Measurements from ENCODE around the gene RRP8. TPM values are rescaled to one million over a fixed set of nuclear protein-coding genes. Genes with fewer than 3 reads are reported as not detected.

RRP8 gene
- total RNA-seq, 2 experiments from 2014 or later = 39.6 to 43.1 TPM

DNA sequence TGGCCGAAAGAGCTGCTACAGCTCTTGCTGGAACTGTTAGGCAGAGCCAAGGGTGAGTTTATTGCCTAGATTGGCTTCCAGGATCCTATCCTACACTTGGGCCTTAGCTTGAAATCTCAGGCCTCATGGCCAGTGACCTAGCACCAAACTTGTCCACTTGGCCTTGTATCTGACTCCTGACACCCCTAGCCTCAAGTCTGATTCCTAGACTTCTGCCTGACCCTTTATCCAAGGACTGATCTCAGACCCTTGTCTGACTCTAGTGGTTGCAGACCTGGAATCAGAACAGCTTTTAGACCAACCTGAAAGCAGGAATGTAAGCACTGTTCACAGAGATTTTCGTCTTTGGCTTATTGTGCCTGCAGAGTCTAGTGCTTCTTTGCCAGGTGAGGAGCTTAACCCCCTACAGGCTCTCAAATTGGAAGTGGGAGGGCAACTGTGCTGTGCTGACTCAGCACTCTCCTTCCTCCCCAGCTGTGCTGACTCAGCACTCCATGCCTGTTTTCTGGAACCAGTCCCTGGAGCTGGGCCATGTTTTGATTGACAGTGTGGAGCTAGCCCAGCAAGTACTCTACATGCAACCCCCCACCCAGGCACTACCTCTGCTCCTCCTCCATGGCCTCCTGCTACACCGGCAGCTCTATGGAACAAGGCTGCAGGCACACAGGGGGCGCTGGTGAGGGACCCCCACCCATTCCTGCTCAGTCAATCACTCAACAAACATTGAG lies 35.1 kb downstream of the RRP8 start:
- POLR2A ChIA-PET = no interaction called here
- Mint-ChIP-seq H3K27ac (no peak overlapping the region), H3K4me1 (ENCODE audit: low read depth) (no peaks in the 10 kb centered on the region), H3K27me3 (no peaks in the 10 kb centered on the region), H3K9me3 (no peaks in the 10 kb centered on the region), H3K4me3 (no peak overlapping the region), H3K36me3 (ENCODE audit: low read depth) (peaks cover 21% of the 10 kb centered on the region)
- intact Hi-C loops (cut with micrococcal nuclease) = no loop called here
- CTCF ChIA-PET = interaction anchor here (1.0 to 1.4 kb wide), 2 partner anchors 37 to 138 kb away, joined by 3 to 4 read pairs; no protein-coding TSS in a partner anchor
- ATAC-seq (no peak), DNase-seq (no peak)
- no peak for TF ChIP-seq CTCF (IDR thresholded peaks at IDR 0.05)

- H3K27ac Mint-ChIP-seq = no peak overlapping the region
- peaks cover 12% of the 10 kb centered on the region for H3K36me3 Mint-ChIP-seq (ENCODE audit: low read depth)
- intact Hi-C loops (cut with micrococcal nuclease) = no loop called here
- ATAC-seq (no peak), DNase-seq (no peak)
- CTCF ChIA-PET = no interaction called here
- TF ChIP-seq CTCF (IDR thresholded peaks at IDR 0.05) = no peak
- no peaks in the 10 kb centered on the region for H3K27me3 Mint-ChIP-seq
- no peak overlapping the region for H3K4me3 Mint-ChIP-seq
- H3K9me3 Mint-ChIP-seq = no peaks in the 10 kb centered on the region
- POLR2A ChIA-PET = interaction anchor here (0.6 kb wide), 1 partner anchor 286 kb away, joined by 3 read pairs; no protein-coding TSS in a partner anchor
- no peaks in the 10 kb centered on the region for H3K4me1 Mint-ChIP-seq (ENCODE audit: low read depth)
These were observed 36.1 kb downstream of the RRP8 start for GRCh38 chr11:6567371-6567745.

DNA sequence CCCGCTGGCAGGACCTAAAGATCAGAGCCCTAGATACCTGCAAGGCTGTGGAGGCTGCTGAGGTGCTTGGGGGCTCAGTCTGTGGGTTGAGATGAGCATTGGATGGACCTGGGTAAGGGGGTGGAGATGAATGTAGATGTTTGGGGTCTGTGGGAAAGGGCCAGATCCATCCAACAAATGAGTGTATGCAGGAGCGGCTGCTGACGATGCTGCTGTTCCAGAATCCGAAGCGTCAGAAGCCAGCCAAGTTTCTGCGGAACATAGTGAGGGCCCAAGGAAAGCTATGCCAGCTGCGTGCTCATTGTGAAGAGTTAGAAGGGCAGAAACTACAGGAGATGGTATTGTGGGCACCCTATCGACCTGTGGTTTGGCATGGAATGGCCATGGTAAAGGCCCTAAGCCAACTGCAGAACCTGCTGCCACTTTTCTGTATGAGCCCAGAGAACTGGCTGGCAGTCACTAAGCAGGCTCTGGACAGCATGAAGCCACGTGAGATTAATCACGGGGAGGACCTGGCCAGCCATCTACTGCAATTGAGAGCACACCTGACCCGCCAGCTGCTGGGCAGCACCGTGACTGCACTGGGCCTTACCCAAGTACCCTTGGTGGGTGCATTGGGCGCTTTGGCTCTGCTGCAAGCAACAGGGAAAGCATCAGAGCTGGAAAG lies 36.6 kb downstream of the RRP8 start:
- DNase-seq = no peak
- no peaks in the 10 kb centered on the region for H3K4me1 Mint-ChIP-seq (ENCODE audit: low read depth)
- TF ChIP-seq CTCF (IDR thresholded peaks at IDR 0.05) = no peak
- CTCF ChIA-PET = interaction anchor here (1.2 kb wide), 1 partner anchor 101 kb away, joined by 3 read pairs; no protein-coding TSS in a partner anchor
- ATAC-seq = no peak
- H3K36me3 Mint-ChIP-seq (ENCODE audit: low read depth) = peaks cover 10% of the 10 kb centered on the region
- H3K27me3 Mint-ChIP-seq = no peaks in the 10 kb centered on the region
- POLR2A ChIA-PET = interaction anchor here (0.6 kb wide), 1 partner anchor 285 kb away, joined by 3 read pairs; no protein-coding TSS in a partner anchor
- H3K4me3 Mint-ChIP-seq = no peak overlapping the region
- H3K27ac Mint-ChIP-seq = no peak overlapping the region
- intact Hi-C loops (cut with micrococcal nuclease) = no loop called here
- H3K9me3 Mint-ChIP-seq = no peaks in the 10 kb centered on the region

GRCh38 chr11:6565988-6566703 lies 37.3 kb downstream of the RRP8 start:
- intact Hi-C loops (cut with micrococcal nuclease) = loop anchor here (1.0 kb wide), 1 partner anchor 7 kb away; no protein-coding TSS in a partner anchor
- H3K36me3 Mint-ChIP-seq (ENCODE audit: low read depth) = peaks cover 6% of the 10 kb centered on the region
- ChIA-PET CTCF (interaction anchor here (1.2 kb wide), 1 partner anchor 101 kb away, joined by 3 read pairs; no protein-coding TSS in a partner anchor), POLR2A (no interaction called here)
- no peak overlapping the region for H3K4me3 Mint-ChIP-seq
- ATAC-seq (no peak), DNase-seq (no peak)
- no peak overlapping the region for H3K27ac Mint-ChIP-seq
- TF ChIP-seq CTCF (IDR thresholded peaks at IDR 0.05) = no peak
- no peaks in the 10 kb centered on the region for H3K4me1 Mint-ChIP-seq (ENCODE audit: low read depth)
- no peaks in the 10 kb centered on the region for H3K9me3 Mint-ChIP-seq
- H3K27me3 Mint-ChIP-seq = no peaks in the 10 kb centered on the region
